Stomach (tissue), 9 donors: Measurements from ENCODE around the gene PRKG1. TPM values are rescaled to one million over a fixed set of nuclear protein-coding genes. Genes with fewer than 3 reads are reported as not detected.
"Not testable (repeated sequence)": the region's sequence is repeated elsewhere in the genome, so short reads cannot be mapped to it uniquely, and the experiment has no call there.

ENCODE experiments used
- DNase-seq, 2 donors: peaks; one replicate each; pipeline versions ENCODE4 v3.0.0 to v3.0.0-alpha.2; 2013 to 2019
- H3K27ac ChIP-seq, 5 donors: fragments of 200-600 bp in 4 of 5; sonication (generic) in 4 of 5; one replicate each; pipeline ENCODE4 v1.5.1; 2013 to 2019; ENCODE audit warnings: mild to moderate bottlenecking in 1 of 5, moderate library complexity in 1 of 5
- H3K27me3 ChIP-seq, 3 donors: fragments of 200-600 bp; sonication (generic); one replicate each; pipeline ENCODE4 v1.5.1; 2017 to 2019; ENCODE audit warnings: mixed run types in 1 of 3
- H3K36me3 ChIP-seq, 4 donors: fragments of 200-600 bp; sonication (generic); 1 replicate in 3 of 4; 2 replicates in 1 of 4; pipeline ENCODE4 v1.5.1; 2016 to 2019
- H3K4me1 ChIP-seq, 4 donors: fragments of 200-600 bp; sonication (generic); one replicate each; pipeline ENCODE4 v1.5.1; 2016 to 2019
- H3K4me3 ChIP-seq, 4 donors: fragments of 200-600 bp; sonication (generic) in 3 of 4; one replicate each; pipeline ENCODE4 v1.5.1; 2016 to 2019; ENCODE audit warnings: mild to moderate bottlenecking in 1 of 4
- H3K9me3 ChIP-seq, 4 donors: fragments of 200-600 bp; sonication (generic); one replicate each; pipeline ENCODE4 v1.5.1; 2016 to 2019
- CTCF ChIP-seq, 7 experiments: fragments of 450-650 bp in 4 of 7; fragments of 200-600 bp in 3 of 7; sonication (generic) in 3 of 7; IDR thresholded peaks; one replicate each; pipeline ENCODE4 v1.5.1; 2016 to 2019; ENCODE audit warnings: antibody characterized with exemption in 7 of 7, control low read depth in 2 of 7, mild to moderate bottlenecking in 1 of 7
- EP300 ChIP-seq: sonication (generic); formaldehyde crosslinking; IDR thresholded peaks from one replicate; pipeline ENCODE4 v1.6.1; 2017; ENCODE audit warnings: antibody characterized with exemption
- POLR2A ChIP-seq, 4 donors: fragments of 450-650 bp; IDR thresholded peaks; one replicate each; pipeline ENCODE4 v1.6.1; 2016; ENCODE audit warnings: antibody characterized with exemption in 4 of 4, control low read depth in 2 of 4, mild to moderate bottlenecking in 1 of 4, moderate library complexity in 1 of 4
- POLR2AphosphoS5 ChIP-seq, 3 donors: sonication (generic); formaldehyde crosslinking; IDR thresholded peaks; one replicate each; pipeline ENCODE4 v1.6.1; 2016; ENCODE audit warnings: antibody characterized with exemption in 3 of 3
- WGBS, 5 donors: extraction: QIAGEN DNeasy Blood & Tissue Kit in 3 of 5; methylation state at CpG; one replicate each; pipeline versions ENCODE4 v1.1.5 to v1.1.7; 2013 to 2018; 5-methylcytosine and 5-hydroxymethylcytosine counted together
- intact Hi-C: fragments of 100-400 bp; cut with DNase I; formaldehyde crosslinking; loops from one replicate; pipeline ENCODE4 v1.15.1; 2023; ENCODE audit warnings: low total_unique reads
- polyA plus RNA-seq, 3 donors: library from polyadenylated mRNA; stranded (reverse); fragments of 200-250 nt; gene quantifications; one replicate each; pipeline ENCODE4 v1.2.3, GENCODE V29; 2013
- total RNA-seq, 5 donors: library from RNA; depleted of rRNA; stranded (reverse); fragments of >200 nt; gene quantifications; one replicate each; pipeline versions ENCODE4 v1.1.0 to v1.2.3, GENCODE V29; 2014 to 2016
- donor health status: healthy with polysubstance abuse.
- donor health status: Bipolar disorder and iron deficiency.
- donor health status: healthy.

PRKG1 gene
- total and polyA plus RNA-seq, 8 donors, result 1.5 to 89.2 (median 14.3) TPM

GRCh38 chr10:51748959-51749358 is 674.7 kb downstream of the PRKG1 start:
- Histone ChIP-seq H3K4me1 (peaks cover 0 to 7% (median 0%) of the 10 kb centered on the region in 4 donors), H3K27ac (no peak overlapping the region), H3K9me3 (no peaks in the 10 kb centered on the region), H3K36me3 (no peaks in the 10 kb centered on the region), H3K27me3 (no peaks in the 10 kb centered on the region), H3K4me3 (no peak overlapping the region)
- 32 to 64% (median 47%) methylated on average over 1 of the region's 1 CpG for whole genome bisulfite sequencing, 5 donors
- DNase-seq, result no peak
- TF ChIP-seq CTCF (IDR thresholded peaks at IDR 0.05), result no peak
- TF ChIP-seq EP300, result no peak
- TF ChIP-seq POLR2A (IDR thresholded peaks at IDR 0.05), result no peak
- no peak for TF ChIP-seq POLR2AphosphoS5 (IDR thresholded peaks at IDR 0.05)
- intact Hi-C loops, result no loop called here

GRCh38 chr10:51758366-51758765 is 684.1 kb downstream of the PRKG1 start:
- TF ChIP-seq CTCF (IDR thresholded peaks at IDR 0.05), result no peak
- Histone ChIP-seq H3K4me1 (no peaks in the 10 kb centered on the region), H3K4me3 (no peak overlapping the region), H3K36me3 (no peaks in the 10 kb centered on the region), H3K27me3 (no peaks in the 10 kb centered on the region), H3K27ac (no peak overlapping the region), H3K9me3 (no peaks in the 10 kb centered on the region)
- WGBS, 5 donors, result 80 to 90% (median 83%) methylated on average over 3 of the region's 3 CpGs
- intact Hi-C loops, result no loop called here
- no peak for DNase-seq

- 81 to 96% (median 85%) methylated on average over 1 of the region's 1 CpG for WGBS, 5 donors
- H3K27ac ChIP-seq, result not testable (repeated sequence)
Observed at GRCh38 chr10:51758838-51759237, 684.6 kb downstream of the PRKG1 start.

GRCh38 chr10:51759896-51760534 is 685.7 kb downstream of the PRKG1 start:
- Histone ChIP-seq H3K27me3 (no peaks in the 10 kb centered on the region), H3K9me3 (no peaks in the 10 kb centered on the region), H3K4me1 (no peaks in the 10 kb centered on the region), H3K36me3 (no peaks in the 10 kb centered on the region), H3K4me3 (no peak overlapping the region), H3K27ac (no peak overlapping the region)
- intact Hi-C loops, result no loop called here
- no peak for TF ChIP-seq POLR2AphosphoS5 (IDR thresholded peaks at IDR 0.05)
- no peak for TF ChIP-seq CTCF (IDR thresholded peaks at IDR 0.05)
- TF ChIP-seq POLR2A (IDR thresholded peaks at IDR 0.05), result no peak
- no peak for TF ChIP-seq EP300
- 9 to 24% (median 14%) methylated on average over 4 of the region's 4 CpGs for WGBS, 5 donors
- no peak for DNase-seq

More at GRCh38 chr10:51758838-51759237, 684.6 kb downstream of the PRKG1 start:
- H3K9me3 ChIP-seq, H3K4me3 ChIP-seq, H3K36me3 ChIP-seq, H3K4me1 ChIP-seq, DNase-seq, intact Hi-C loops, H3K27me3 ChIP-seq: not testable (repeated sequence)

- Histone ChIP-seq H3K27me3 (no peaks in the 10 kb centered on the region), H3K9me3 (no peaks in the 10 kb centered on the region), H3K4me3 (no peak overlapping the region), H3K4me1 (no peaks in the 10 kb centered on the region), H3K27ac (no peak overlapping the region), H3K36me3 (no peaks in the 10 kb centered on the region)
- intact Hi-C loops, result no loop called here
- WGBS, 5 donors, result 94 to 98% (median 95%) methylated on average over 4 of the region's 4 CpGs
- TF ChIP-seq EP300 (no peak), CTCF (IDR thresholded peaks at IDR 0.05) (no peak), POLR2AphosphoS5 (IDR thresholded peaks at IDR 0.05) (no peak), POLR2A (IDR thresholded peaks at IDR 0.05) (no peak)
- no peak for DNase-seq
Observed at GRCh38 chr10:51760864-51761640, 686.8 kb downstream of the PRKG1 start.
